Erythroblast (primary cell): ENCODE measurements around the gene NOS1AP.

Experiments
- GATA1 ChIP-seq: IDR thresholded peaks from 2 replicates; pipeline ENCODE4 v1.6.1; 2011; ENCODE audit warnings: low read depth, mild to moderate bottlenecking, control low read depth, low read length, moderate library complexity
- POLR2A ChIP-seq: IDR thresholded peaks from 2 replicates; pipeline ENCODE4 v1.6.1; 2011; ENCODE audit warnings: mild to moderate bottlenecking, low read length

DNA sequence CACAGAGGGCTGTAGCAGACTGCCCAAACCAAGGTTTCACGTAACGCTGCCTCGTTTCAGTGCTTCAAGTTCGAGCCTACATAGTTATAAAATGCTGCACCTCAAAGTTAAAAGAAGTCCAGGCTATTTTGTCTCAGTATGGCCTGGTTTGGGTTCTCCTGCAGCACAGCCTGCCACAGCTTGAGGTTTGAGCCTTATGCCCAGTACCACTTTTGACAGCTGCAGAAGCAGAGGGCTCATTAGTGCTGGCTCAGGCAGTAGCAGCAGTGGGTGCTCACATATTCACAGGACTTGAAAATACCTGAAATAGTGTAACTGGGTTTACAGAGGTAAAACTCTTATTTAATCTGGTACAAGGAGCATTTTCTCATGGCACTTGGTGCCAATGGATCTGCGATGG, 291.9 kb downstream of the NOS1AP start:
- no peak for TF ChIP-seq POLR2A
- no peak for TF ChIP-seq GATA1
